G401 (cell line): ENCODE measurements around the gene ARHGAP26. TPM values are rescaled to one million over a fixed set of nuclear protein-coding genes. Genes with fewer than 3 reads are reported as not detected.

Experiments used
- DNase-seq: peaks from one replicate; pipeline ENCODE4 v3.0.0-alpha.2; 2015; ENCODE audit warnings: low spot score
- in situ Hi-C: cut with HindIII; loops from 2 replicates; pipeline ENCODE4 v1.10.0; 2016; ENCODE audit warnings: low sequenced_read_pairs, mixed read lengths
- total RNA-seq: library from RNA; depleted of rRNA; stranded (reverse); fragments of >200 nt; shearing (Covaris generic); gene quantifications from 2 replicates; pipeline ENCODE4 v1.2.3, GENCODE V29; 2014

ARHGAP26 gene
- total RNA-seq, 1 experiment from 2014 or later: not detected

- in situ Hi-C loops: no loop called here
- DNase-seq: no peak
These were observed 447.1 kb downstream of the ARHGAP26 start for GRCh38 chr5:143217065-143217803.

DNA sequence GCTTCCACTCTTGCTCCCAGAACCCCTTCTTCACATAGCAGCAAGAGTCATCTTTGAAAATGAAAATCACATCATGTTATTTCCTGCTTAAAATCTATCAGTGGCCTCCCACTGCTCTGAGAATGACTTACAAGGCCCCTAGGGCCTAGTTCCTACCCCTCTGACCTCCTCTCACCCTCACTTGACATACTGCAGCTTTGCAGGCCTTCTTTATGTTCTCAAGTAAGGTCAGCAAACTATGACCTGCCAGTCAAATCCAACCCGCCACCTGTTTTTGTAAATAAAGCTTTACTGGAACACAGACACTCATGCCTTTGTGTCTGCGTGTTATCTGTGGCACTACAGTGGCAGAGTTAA, 447.6 kb downstream of the ARHGAP26 start:
- no peak for DNase-seq
- in situ Hi-C loops: no loop called here

- no peak for DNase-seq
These were observed 448.5 kb downstream of the ARHGAP26 start for GRCh38 chr5:143218517-143219170.

GRCh38 chr5:143219696-143220095, 449.5 kb downstream of the ARHGAP26 start:
- in situ Hi-C loops: no loop called here
- DNase-seq: no peak

More at GRCh38 chr5:143218517-143219170, 448.5 kb downstream of the ARHGAP26 start:
- in situ Hi-C loops: no loop called here

- no peak for DNase-seq
- in situ Hi-C loops: no loop called here
These were observed 450.6 kb downstream of the ARHGAP26 start for GRCh38 chr5:143220748-143221251.

DNA sequence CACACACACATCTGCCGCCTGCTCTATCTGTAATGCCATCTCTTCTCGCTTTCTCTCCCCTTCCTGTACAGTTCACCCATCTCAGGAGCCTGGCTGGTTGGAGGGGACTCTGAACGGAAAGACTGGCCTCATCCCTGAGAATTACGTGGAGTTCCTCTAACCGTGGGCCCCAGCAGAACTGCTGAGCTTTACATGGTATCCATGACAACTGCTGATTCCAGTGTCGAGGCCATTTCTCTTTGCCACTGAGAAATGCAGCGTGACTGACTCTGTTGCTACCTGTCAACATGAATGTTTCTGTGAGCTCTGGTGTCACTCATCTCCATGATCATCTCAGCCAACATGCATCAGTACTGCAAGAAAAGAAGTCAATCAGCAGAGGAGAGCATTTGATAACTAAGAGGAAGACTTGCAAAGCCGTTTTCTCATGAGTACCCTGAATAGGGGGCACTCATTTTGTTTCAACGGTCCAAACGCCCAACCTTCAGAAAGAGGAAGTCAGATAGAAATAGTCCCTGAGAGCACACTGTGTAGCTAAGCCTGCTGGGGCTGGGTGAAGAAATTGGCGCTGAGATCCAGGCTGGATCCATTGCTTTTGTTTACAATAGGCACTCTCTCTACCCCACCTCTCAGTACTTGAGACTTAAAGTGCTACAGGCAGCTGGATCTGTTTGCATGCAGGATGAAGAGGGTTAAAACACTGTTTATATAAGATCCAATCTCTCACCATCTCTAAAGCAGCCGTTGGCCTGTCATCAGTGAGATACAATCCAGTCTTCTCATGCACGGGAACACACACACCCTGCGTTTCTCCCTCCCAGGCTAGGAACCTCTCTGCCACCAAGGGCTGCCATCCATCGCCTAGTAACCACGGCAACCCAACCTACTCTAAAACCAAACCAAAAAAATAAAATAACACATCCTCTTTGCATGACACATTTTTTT, 452.4 kb downstream of the ARHGAP26 start:
- in situ Hi-C loops: no loop called here
- DNase-seq: no peak

DNA sequence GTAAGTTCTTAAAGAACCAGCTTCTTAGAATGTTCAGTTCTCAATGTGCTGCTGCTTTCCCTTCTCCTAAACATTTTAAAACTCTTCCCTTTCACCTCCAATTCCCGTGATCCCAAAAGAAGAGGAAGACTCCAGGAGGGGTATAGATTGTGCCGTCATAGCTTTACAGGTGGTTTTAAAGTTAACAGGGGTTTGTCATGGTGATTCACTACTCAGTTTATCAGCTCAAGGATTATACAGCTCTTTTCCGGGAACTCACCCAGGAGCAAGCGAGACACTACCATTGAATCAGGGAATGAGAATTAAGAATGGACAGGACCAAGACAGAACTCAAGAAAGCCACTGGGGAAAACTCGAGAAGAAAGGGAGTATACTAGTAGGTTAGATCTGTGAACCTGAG, 454.5 kb downstream of the ARHGAP26 start:
- no peak for DNase-seq
- in situ Hi-C loops: no loop called here

GRCh38 chr5:143225511-143225910, 455.3 kb downstream of the ARHGAP26 start:
- in situ Hi-C loops: no loop called here
- DNase-seq: peak; percentile 77

- DNase-seq: no peak
These were observed 456.2 kb downstream of the ARHGAP26 start for GRCh38 chr5:143226361-143226760.

DNA sequence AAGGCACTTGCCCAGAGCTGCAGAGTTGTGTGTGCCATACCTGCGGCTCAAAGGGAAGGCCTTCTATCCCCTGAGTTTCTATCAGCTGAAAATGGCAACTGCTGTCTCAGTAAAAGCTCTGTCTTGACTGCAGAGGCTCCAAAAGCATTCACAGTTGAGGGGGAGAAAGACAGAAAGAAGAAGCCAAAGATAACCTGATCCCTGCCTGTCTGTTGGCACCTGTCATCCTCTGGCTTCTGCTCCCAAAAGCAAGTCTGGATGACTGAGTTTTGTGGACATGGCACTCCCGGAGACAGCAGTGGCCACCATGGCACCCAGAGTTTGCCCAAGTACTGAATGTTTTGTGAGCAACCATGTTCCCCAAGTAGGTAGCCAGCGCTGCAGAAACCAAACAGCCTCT, 456.7 kb downstream of the ARHGAP26 start:
- DNase-seq: peak; percentile 53
- in situ Hi-C loops: no loop called here

More at GRCh38 chr5:143226361-143226760, 456.2 kb downstream of the ARHGAP26 start:
- in situ Hi-C loops: no loop called here

DNA sequence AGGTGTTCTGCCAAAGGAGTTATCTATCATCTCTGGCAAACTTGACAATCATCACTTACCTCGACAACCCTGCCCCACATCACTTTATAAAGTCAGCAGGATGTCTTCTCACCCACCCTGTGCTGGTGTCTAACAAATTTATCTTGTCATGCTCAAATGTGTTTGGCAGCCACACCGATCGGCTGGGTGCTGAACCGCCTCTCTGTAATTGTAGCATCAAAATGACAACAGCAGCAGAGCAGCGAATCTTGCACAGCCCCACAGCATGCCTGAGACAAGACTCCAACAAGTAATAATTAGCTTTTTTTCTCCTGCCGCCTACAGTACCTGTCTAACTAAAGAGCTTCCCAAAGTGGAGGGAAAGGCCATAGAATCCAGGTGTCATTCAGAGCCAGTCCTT, 457.1 kb downstream of the ARHGAP26 start:
- no peak for DNase-seq
- in situ Hi-C loops: no loop called here

DNA sequence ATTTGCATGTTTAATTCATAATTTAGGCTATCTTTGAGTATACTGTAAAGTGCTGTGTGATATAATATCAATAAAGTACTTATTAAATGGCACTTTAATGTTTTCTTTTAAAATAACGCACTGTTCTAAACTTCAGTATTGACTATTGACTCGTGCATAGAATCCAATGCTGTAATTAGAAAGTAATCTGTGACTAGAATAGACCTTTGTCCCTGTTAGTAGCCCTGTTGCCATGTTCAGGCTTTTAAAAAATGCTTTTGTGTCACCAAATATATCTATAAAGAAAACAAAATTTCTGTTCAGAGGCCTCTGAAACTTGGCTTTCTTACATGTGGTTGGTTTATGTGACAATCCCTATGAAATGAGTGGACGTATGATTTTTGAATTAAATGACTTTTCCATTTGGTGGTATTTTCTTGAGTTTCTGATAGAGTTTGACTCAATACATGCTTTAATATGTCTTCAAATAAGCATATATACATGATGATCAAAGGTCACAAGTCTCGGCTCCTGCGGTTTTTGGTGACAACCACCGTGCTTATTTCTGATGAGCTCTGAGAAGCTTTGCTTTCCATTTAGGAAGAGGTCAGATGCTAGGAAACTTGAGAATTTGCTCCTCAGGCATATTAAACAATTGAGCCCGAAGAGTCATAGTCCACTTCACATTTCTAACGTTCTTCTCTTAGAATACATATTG, 458.6 kb downstream of the ARHGAP26 start:
- DNase-seq: no peak
- in situ Hi-C loops: no loop called here

- in situ Hi-C loops: no loop called here
- DNase-seq: no peak
These were observed 459.3 kb downstream of the ARHGAP26 start for GRCh38 chr5:143229426-143229895.

DNA sequence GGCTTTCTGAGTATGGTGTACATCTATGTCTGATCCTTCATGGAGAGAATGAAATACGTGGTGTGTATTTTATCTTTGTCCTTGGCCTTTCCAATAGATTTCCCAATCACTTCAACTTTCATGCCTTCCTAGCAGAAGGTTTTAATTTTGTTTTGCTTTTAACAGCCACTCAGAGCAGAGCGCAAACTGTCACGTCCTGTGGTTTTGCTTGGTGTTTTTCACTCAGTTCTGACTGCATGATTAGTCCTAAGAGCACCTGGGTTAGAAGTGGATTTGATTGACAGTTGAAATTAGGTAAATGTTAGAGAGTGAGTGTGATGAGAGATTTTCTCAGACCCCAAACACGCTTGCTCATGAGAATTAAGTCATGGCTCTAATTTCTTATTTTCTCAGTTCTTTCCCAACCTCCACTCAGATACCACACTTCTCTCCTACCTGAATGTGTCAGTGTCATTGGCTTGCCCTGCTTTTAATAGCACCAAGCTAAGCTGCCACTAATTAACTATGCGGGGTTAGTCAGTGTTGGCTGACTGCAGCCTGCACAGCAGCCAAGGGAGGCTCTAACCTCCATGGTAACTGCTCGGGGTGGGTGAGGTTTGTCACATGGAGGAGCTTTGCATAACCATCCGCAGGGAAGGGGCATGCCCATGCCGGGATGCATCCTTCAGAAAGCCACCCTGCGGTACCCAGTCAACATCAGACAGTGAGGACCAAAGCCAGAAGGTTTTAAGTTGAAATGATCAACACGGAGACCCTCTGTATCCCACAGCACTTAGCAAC, 459.9 kb downstream of the ARHGAP26 start:
- in situ Hi-C loops: no loop called here
- DNase-seq: peak; percentile 59

- in situ Hi-C loops: no loop called here
These were observed 460.5 kb downstream of the ARHGAP26 start for GRCh38 chr5:143230676-143230996.

DNA sequence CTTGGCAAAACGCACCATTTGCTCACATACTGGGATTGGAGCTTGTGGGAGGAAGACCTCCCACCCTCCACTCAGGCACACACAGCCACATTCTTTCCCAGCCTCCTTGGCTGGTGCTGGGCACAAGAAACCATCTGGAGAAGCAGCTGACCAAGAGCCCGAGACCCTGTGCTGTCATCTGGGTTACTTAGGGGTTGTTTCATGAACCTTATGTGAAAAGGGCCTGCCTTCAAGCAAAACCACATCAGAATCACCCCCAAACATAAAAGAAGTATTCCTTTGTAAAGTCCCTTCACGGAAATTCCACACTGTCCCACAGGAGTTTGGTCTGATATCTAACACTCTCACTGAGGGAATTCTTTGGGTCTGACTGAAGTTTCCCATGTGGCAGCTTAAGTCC, 461.2 kb downstream of the ARHGAP26 start:
- in situ Hi-C loops: no loop called here
- no peak for DNase-seq

More at GRCh38 chr5:143230676-143230996, 460.5 kb downstream of the ARHGAP26 start:
- no peak for DNase-seq

DNA sequence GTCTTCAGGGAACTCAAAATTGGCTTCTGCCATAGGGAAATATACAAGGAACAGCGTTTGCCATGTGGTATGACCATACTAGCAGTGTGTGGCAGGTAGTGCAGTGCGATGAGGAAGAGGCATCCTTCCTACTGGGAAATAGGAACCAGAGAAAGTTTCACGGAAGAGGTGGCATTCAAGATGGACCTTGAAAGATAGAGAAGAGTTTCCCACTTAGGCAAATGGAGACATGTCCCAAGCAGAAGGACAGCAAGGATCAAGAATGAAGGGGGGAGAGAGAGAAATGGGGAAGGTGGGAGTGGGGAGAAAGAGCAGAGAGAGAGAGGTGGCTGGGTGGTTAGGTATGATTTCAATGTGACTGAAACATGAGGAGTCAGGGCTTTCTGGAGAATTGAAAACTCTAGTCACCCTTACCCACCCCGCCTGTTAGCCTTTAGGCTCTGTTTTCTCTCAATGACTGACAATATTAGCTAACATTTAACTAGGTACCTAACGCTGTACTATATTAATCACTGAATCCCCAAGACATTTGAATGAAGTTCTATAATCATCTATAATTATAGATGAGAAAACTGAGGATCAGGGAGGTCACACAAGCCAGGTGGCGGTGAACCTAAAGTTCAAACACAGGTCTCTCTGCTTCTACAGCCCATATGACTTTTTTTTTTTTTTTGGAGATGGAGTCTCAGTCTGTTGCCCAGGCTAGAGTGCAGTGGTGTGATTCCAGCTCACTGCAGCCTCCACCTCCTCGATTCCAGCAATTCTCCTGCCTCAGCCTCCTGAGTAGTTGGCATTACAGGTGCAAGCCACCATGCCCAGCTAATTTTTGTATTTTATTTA, 462.0 kb downstream of the ARHGAP26 start:
- DNase-seq: no peak
- in situ Hi-C loops: no loop called here
